NCI-H1436 (cell line): ENCODE data around the gene USP11.

Source experiments
- DNase-seq: peaks from one replicate; lab custom pipeline; 2025; lab: John Stamatoyannopoulos, UW

USP11 gene

GRCh38 chrX:47204970-47205369 lies 27.8 kb upstream of the USP11 start:
- DNase-seq, result no peak

GRCh38 chrX:47206316-47206715 lies 26.5 kb upstream of the USP11 start:
- DNase-seq, result no peak

GRCh38 chrX:47208108-47208507 lies 24.7 kb upstream of the USP11 start:
- no peak for DNase-seq

- DNase-seq, result no peak
Measured at GRCh38 chrX:47209508-47210238, 23.1 kb upstream of the USP11 start.

- DNase-seq, result no peak
Measured at GRCh38 chrX:47210661-47211425, 22.0 kb upstream of the USP11 start.

GRCh38 chrX:47212381-47213293 lies 20.2 kb upstream of the USP11 start:
- DNase-seq, result no peak

- DNase-seq, result no peak
Measured at GRCh38 chrX:47214435-47215077, 18.3 kb upstream of the USP11 start.

- DNase-seq, result no peak
Measured at GRCh38 chrX:47215291-47215900, 17.4 kb upstream of the USP11 start.

GRCh38 chrX:47216393-47216925 lies 16.4 kb upstream of the USP11 start:
- DNase-seq, result no peak

- no peak for DNase-seq
Measured at GRCh38 chrX:47217121-47217851, 15.5 kb upstream of the USP11 start.

- peak; percentile 96 for DNase-seq
Measured at GRCh38 chrX:47217852-47218279, 14.9 kb upstream of the USP11 start.

- DNase-seq, result peak; percentile 56
Measured at GRCh38 chrX:47218280-47218919, 14.4 kb upstream of the USP11 start, which contains the start of gene CDK16. TSS of gene CDK16 (plus strand) at chrX:47218681. CDS start at chrX:47223558, 4,877 bp downstream.

- peak; percentile 0 for DNase-seq
Measured at GRCh38 chrX:47218920-47219815, 13.6 kb upstream of the USP11 start.

GRCh38 chrX:47221756-47222155 lies 11.1 kb upstream of the USP11 start:
- no peak for DNase-seq

- DNase-seq, result no peak
Measured at GRCh38 chrX:47222751-47223350, 10.0 kb upstream of the USP11 start.

GRCh38 chrX:47223476-47224250 lies 9.1 kb upstream of the USP11 start:
- DNase-seq, result no peak

GRCh38 chrX:47224266-47224895 lies 8.4 kb upstream of the USP11 start:
- DNase-seq, result no peak
